Measurements from ENCODE around the gene STRN3.
A peak's percentile ranks its signal among the peaks of the same experiment; 100 is the strongest.
"Not testable (repeated sequence)": the region's sequence is repeated elsewhere in the genome, so short reads cannot be mapped to it uniquely, and the experiment has no call there.

STRN3 gene

DNA sequence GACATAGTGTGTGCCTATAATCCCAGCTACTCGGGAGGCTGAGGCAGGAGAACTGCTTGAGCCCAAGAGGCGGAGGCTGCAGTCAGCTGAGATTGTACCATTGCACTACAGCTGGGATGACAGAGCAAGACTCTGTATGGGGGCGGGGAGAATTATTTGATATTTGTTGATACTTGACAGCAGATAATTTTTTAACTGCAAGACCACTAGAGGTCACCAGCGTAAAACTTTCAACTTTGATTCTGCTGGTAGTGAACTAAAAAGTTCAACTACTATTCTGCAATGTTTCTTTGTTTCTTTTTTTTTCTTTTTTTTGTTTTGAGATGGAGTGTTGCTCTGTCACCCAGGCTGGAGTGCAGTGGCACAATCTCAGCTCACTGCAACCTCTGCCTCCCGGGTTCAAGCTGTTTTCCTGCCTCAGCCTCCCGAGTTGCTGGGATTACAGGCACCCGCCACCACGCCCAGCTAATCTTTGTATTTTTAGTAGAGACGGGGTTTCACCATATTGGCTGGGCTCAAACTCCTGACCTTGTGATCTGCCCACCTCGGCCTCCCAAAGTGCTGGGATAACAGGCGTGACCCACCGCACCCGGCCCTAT, 46.0 kb downstream of the STRN3 start:
- H4K20me1 ChIP-seq (ENCODE audit: control insufficient read depth, insufficient read depth, low read depth, low read length); H3K9me3 ChIP-seq (ENCODE audit: control insufficient read depth, insufficient read depth, low read length); H3K9me2 ChIP-seq (replicated peaks; ENCODE audit: control insufficient read depth, low read length); H3K36me3 ChIP-seq (ENCODE audit: control insufficient read depth, low read length); H3F3A ChIP-seq (ENCODE audit: control insufficient read depth, insufficient read depth); H3K27me3 ChIP-seq (ENCODE audit: control insufficient read depth, low read length): not testable (repeated sequence)
- TF ChIP-seq, protein P1, sequence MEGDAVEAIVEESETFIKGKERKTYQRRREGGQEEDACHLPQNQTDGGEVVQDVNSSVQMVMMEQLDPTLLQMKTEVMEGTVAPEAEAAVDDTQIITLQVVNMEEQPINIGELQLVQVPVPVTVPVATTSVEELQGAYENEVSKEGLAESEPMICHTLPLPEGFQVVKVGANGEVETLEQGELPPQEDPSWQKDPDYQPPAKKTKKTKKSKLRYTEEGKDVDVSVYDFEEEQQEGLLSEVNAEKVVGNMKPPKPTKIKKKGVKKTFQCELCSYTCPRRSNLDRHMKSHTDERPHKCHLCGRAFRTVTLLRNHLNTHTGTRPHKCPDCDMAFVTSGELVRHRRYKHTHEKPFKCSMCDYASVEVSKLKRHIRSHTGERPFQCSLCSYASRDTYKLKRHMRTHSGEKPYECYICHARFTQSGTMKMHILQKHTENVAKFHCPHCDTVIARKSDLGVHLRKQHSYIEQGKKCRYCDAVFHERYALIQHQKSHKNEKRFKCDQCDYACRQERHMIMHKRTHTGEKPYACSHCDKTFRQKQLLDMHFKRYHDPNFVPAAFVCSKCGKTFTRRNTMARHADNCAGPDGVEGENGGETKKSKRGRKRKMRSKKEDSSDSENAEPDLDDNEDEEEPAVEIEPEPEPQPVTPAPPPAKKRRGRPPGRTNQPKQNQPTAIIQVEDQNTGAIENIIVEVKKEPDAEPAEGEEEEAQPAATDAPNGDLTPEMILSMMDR (IDR thresholded peaks at IDR 0.05; ENCODE audit: low read depth, low read length, poor library complexity, severe bottlenecking), result peak; percentile 63
- Histone ChIP-seq H3K27ac (ENCODE audit: low read depth, low read length) (peak overlapping the region; percentile 71), H3K4me3 (ENCODE audit: low read length) (peak overlapping the region; percentile 40), H3K4me2 (ENCODE audit: low read length) (peak overlapping the region; percentile 81), H3K79me2 (ENCODE audit: control insufficient read depth, low read length) (peaks cover 99% of the 10 kb centered on the region), H3K4me1 (ENCODE audit: control insufficient read depth, low read length) (peaks cover 58% of the 10 kb centered on the region)

DNA sequence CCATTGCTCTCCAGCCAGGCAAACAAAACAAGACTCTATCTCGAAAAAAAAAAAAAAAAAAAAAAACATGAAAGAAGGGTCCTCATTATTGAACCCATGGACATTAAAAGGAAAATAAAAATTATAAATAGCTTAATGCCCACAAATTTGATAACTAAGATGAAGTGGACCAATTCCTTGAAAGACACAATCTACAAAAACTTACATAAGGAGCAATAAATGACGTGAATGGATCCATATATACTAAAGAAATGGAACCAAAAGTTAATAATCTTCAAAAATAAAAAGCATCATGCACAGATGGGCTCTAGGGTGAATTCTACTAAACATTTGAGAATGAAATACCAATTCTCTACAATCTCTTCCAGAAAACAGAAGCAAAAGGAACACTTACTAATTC, 48.4 kb downstream of the STRN3 start:
- no peak overlapping the region for H3K27ac ChIP-seq (ENCODE audit: low read depth, low read length)
- H4K20me1 ChIP-seq (ENCODE audit: control insufficient read depth, insufficient read depth, low read depth, low read length), result peaks cover 3% of the 10 kb centered on the region; the same call in 1 of the 2 replicates
- H3K9me2 ChIP-seq (replicated peaks; ENCODE audit: control insufficient read depth, low read length), result no peaks in the 10 kb centered on the region
- no peak overlapping the region for H3K4me2 ChIP-seq (ENCODE audit: low read length)
- H3K36me3 ChIP-seq (ENCODE audit: control insufficient read depth, low read length), result no peaks in the 10 kb centered on the region
- peaks cover 38% of the 10 kb centered on the region for H3K4me1 ChIP-seq (ENCODE audit: control insufficient read depth, low read length)
- no peaks in the 10 kb centered on the region for H3K27me3 ChIP-seq (ENCODE audit: control insufficient read depth, low read length)
- TF ChIP-seq, protein P1 (IDR thresholded peaks at IDR 0.05; ENCODE audit: low read depth, low read length, poor library complexity, severe bottlenecking), result no peak
- no peak for TF ChIP-seq EZH2phosphoT487 (IDR thresholded peaks at IDR 0.05; ENCODE audit: borderline replicate concordance, low read length)
- peaks cover 99% of the 10 kb centered on the region for H3K79me2 ChIP-seq (ENCODE audit: control insufficient read depth, low read length)
- H3K9me3 ChIP-seq (ENCODE audit: control insufficient read depth, insufficient read depth, low read length), result no peaks in the 10 kb centered on the region
- no peak overlapping the region for H3K4me3 ChIP-seq (ENCODE audit: low read length)
- H3F3A ChIP-seq (ENCODE audit: control insufficient read depth, insufficient read depth), result peaks cover 9% of the 10 kb centered on the region

DNA sequence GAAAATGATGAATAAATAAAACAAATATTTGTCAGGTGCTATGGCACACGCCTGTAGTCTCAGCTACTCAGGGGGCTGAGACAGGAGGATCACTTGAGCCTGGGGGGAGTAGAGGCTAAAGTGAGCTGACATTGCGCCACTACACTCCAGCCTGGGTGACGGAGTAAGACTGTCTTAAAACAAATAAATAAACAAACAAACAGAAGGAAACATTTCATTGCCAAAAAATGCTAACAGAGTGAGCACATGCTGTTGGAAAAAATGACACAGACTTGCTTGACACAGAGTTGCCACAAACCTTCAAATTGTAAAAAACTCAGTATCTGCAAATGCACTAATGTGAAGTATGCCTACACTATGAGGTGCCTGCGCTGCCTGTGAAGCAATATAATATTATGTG, 51.6 kb downstream of the STRN3 start:
- Histone ChIP-seq H3F3A (ENCODE audit: control insufficient read depth, insufficient read depth) (no peaks in the 10 kb centered on the region), H3K4me3 (ENCODE audit: low read length) (no peak overlapping the region), H3K4me2 (ENCODE audit: low read length) (no peak overlapping the region), H3K9me2 (replicated peaks; ENCODE audit: control insufficient read depth, low read length) (no peaks in the 10 kb centered on the region), H3K79me2 (ENCODE audit: control insufficient read depth, low read length) (peaks cover 99% of the 10 kb centered on the region), H3K36me3 (ENCODE audit: control insufficient read depth, low read length) (no peaks in the 10 kb centered on the region), H3K9me3 (ENCODE audit: control insufficient read depth, insufficient read depth, low read length) (no peaks in the 10 kb centered on the region), H3K27me3 (ENCODE audit: control insufficient read depth, low read length) (no peaks in the 10 kb centered on the region), H3K27ac (ENCODE audit: low read depth, low read length) (no peak overlapping the region), H3K4me1 (ENCODE audit: control insufficient read depth, low read length) (peaks cover 7% of the 10 kb centered on the region), H4K20me1 (ENCODE audit: control insufficient read depth, insufficient read depth, low read depth, low read length) (peaks cover 3% of the 10 kb centered on the region; the same call in 1 of the 2 replicates)
- TF ChIP-seq, protein P1 (IDR thresholded peaks at IDR 0.05; ENCODE audit: low read depth, low read length, poor library complexity, severe bottlenecking), result no peak
- TF ChIP-seq EZH2phosphoT487 (IDR thresholded peaks at IDR 0.05; ENCODE audit: borderline replicate concordance, low read length), result no peak
